Sigmoid colon (tissue), 4 donors: ENCODE results near the gene WDFY1.

Experiments used
- CTCF ChIP-seq, 4 experiments: fragments of 450-650 bp in 3 of 4; fragments of 200-600 bp in 1 of 4; IDR thresholded peaks; one replicate each; pipeline ENCODE4 v1.5.1; 2016 to 2019; ENCODE audit warnings: antibody characterized with exemption in 4 of 4, mild to moderate bottlenecking in 3 of 4, moderate library complexity in 2 of 4
- EP300 ChIP-seq, 4 donors: sonication (generic); formaldehyde crosslinking; IDR thresholded peaks; one replicate each; pipeline ENCODE4 v1.6.1; 2017; ENCODE audit warnings: antibody characterized with exemption in 4 of 4
- POLR2A ChIP-seq, 2 donors: fragments of 450-650 bp; IDR thresholded peaks; one replicate each; pipeline ENCODE4 v1.6.1; 2016; ENCODE audit warnings: antibody characterized with exemption in 2 of 2, mild to moderate bottlenecking in 2 of 2, moderate library complexity in 2 of 2
- POLR2AphosphoS5 ChIP-seq, 4 donors: sonication (generic); formaldehyde crosslinking; IDR thresholded peaks; one replicate each; pipeline ENCODE4 v1.6.1; 2017; ENCODE audit warnings: antibody characterized with exemption in 4 of 4

GRCh38 chr2:223993634-223994232 lies 48.6 kb upstream of the WDFY1 start:
- TF ChIP-seq POLR2AphosphoS5 (IDR thresholded peaks at IDR 0.05) (no peak), CTCF (IDR thresholded peaks at IDR 0.05) (peak; percentile 38 to 83 (median 70)), EP300 (IDR thresholded peaks at IDR 0.05) (no peak), POLR2A (IDR thresholded peaks at IDR 0.05) (no peak)
